HG02852 (cell line): Measurements from ENCODE around the gene KRT80.

Source experiments
- ATAC-seq: cut with Tn5 transposase; IDR thresholded peaks from one replicate; pipeline ENCODE4 v1.9.1; 2021; ENCODE audit warnings: mild to moderate bottlenecking, moderate library complexity; ENCODE audit not compliant: unreplicated experiment

The KRT80 gene

GRCh38 chr12:52181746-52182145, 10.1 kb downstream of the KRT80 start:
- no peak for ATAC-seq

- ATAC-seq = no peak
These were observed 10.7 kb downstream of the KRT80 start for GRCh38 chr12:52180971-52181628.

- no peak for ATAC-seq
These were observed 12.3 kb downstream of the KRT80 start for GRCh38 chr12:52179396-52179973.

GRCh38 chr12:52178984-52179383, 12.8 kb downstream of the KRT80 start:
- no peak for ATAC-seq

GRCh38 chr12:52178443-52178842, 13.4 kb downstream of the KRT80 start:
- ATAC-seq = no peak

GRCh38 chr12:52175371-52176350, 16.2 kb downstream of the KRT80 start:
- ATAC-seq = no peak

- no peak for ATAC-seq
These were observed 18.3 kb downstream of the KRT80 start for GRCh38 chr12:52173526-52173925.

GRCh38 chr12:52172956-52173355, 18.9 kb downstream of the KRT80 start:
- no peak for ATAC-seq

- no peak for ATAC-seq
These were observed 19.8 kb downstream of the KRT80 start for GRCh38 chr12:52171950-52172512.

GRCh38 chr12:52170827-52171226, 21.0 kb downstream of the KRT80 start:
- ATAC-seq = no peak

GRCh38 chr12:52169886-52170285, 21.9 kb downstream of the KRT80 start:
- no peak for ATAC-seq

GRCh38 chr12:52168019-52168717, 23.6 kb downstream of the KRT80 start:
- no peak for ATAC-seq

- ATAC-seq = no peak
These were observed 24.3 kb downstream of the KRT80 start for GRCh38 chr12:52167526-52167925.

- no peak for ATAC-seq
These were observed 25.1 kb downstream of the KRT80 start for GRCh38 chr12:52166672-52167071.

- no peak for ATAC-seq
These were observed 26.5 kb downstream of the KRT80 start for GRCh38 chr12:52165096-52165855.

- ATAC-seq = no peak
These were observed 27.2 kb downstream of the KRT80 start for GRCh38 chr12:52164624-52165023.

GRCh38 chr12:52162981-52163380, 28.8 kb downstream of the KRT80 start:
- ATAC-seq = no peak

- ATAC-seq = no peak
These were observed 31.6 kb downstream of the KRT80 start for GRCh38 chr12:52160200-52160599.

- ATAC-seq = no peak
These were observed 34.2 kb downstream of the KRT80 start for GRCh38 chr12:52157566-52158150.
